NCI-H82 (cell line): ENCODE data around the gene SLC6A8.
"Not testable (repeated sequence)": the region's sequence is repeated elsewhere in the genome, so short reads cannot be mapped to it uniquely, and the experiment has no call there.

Experiments
- DNase-seq: peaks from one replicate; lab custom pipeline; 2025; lab: John Stamatoyannopoulos, UW

Gene SLC6A8

GRCh38 chrX:153672531-153673427, 14.9 kb upstream of the SLC6A8 start:
- no peak for DNase-seq

- DNase-seq: peak; percentile 35
These were observed 14.1 kb upstream of the SLC6A8 start, which contains the start of gene PNCK for GRCh38 chrX:153673428-153674218. PNCK (minus strand) TSS chrX:153673813; CDS start chrX:153673076, 737 bp downstream.

- DNase-seq: no peak
These were observed 13.4 kb upstream of the SLC6A8 start for GRCh38 chrX:153674219-153674851.

GRCh38 chrX:153681175-153681574, 6.6 kb upstream of the SLC6A8 start:
- DNase-seq: no peak

DNA sequence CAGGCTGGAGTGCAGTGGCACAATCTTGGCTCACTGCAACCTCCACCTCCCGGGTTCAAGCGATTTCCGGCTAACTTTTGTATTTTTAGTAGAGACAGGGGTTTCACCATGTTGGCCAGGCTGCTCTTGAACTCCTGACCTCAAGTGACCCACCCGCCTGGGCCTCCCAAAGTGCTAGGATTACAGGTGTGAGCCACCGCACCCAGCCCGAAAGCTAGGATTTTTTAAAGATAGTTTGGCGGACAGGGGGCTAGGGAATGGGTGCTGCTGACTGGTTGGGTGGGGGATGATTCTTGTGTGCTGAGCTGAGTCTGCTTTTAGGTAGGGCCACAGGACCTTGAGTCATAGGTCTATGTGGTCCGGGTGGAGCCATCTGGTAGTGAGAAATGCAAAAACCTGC, 4.2 kb upstream of the SLC6A8 start:
- not testable (repeated sequence) for DNase-seq

GRCh38 chrX:153684467-153685155, 3.1 kb upstream of the SLC6A8 start:
- DNase-seq: peak; percentile 78

- peak; percentile 52 for DNase-seq
These were observed 2.6 kb upstream of the SLC6A8 start for GRCh38 chrX:153685156-153685536.

GRCh38 chrX:153685751-153686696, 1.7 kb upstream of the SLC6A8 start:
- no peak for DNase-seq

DNA sequence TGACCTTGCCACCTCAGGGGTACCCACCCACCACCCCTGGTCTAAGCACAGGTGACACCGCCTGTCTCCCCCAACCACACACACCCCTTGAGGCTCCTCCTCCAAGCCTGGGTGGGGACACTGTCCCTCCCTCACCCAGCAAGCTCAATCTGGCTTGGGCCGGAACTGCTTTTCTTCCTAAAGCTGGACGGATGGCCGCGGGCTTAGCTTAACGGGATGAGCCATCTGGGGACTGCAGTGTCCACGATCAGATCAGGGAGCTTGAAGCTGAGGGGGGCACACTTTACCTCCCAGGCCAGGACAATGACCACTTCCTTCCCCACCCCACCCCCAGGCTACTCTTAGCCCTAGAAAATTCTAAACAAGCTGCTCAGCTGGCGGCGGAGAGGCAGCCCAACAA, 1.0 kb upstream of the SLC6A8 start:
- peak; percentile 88 for DNase-seq

DNA sequence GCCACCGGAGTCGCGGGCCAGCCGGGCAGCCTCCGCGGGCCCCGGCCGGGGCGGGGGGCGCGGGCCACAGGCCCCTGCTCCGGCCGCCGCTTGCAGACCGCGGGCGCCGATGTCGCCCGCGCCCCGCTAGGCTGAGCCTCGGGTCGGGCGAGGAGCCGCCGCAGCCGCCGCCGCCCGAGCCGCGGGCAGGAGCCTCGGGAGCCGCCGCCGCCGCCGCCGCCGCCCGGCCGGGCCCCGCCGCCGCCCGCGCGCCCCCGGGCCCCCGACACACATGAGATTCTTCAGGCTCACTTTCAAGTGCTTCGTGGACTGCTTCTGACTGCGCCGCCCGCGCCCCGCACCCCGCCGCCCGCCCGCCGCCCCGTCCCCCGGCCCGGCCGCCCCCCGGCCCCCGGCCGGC, 345 bp downstream of the SLC6A8 start:
- DNase-seq: no peak

DNA sequence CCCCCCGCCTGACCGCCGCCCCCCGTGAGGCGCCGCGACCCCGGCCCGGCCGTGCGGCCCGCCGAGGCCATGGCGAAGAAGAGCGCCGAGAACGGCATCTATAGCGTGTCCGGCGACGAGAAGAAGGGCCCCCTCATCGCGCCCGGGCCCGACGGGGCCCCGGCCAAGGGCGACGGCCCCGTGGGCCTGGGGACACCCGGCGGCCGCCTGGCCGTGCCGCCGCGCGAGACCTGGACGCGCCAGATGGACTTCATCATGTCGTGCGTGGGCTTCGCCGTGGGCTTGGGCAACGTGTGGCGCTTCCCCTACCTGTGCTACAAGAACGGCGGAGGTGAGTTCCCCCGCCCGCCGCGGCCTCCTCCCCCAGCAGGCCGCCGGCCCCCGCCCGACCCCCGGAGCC, 780 bp downstream of the SLC6A8 start:
- no peak for DNase-seq

DNA sequence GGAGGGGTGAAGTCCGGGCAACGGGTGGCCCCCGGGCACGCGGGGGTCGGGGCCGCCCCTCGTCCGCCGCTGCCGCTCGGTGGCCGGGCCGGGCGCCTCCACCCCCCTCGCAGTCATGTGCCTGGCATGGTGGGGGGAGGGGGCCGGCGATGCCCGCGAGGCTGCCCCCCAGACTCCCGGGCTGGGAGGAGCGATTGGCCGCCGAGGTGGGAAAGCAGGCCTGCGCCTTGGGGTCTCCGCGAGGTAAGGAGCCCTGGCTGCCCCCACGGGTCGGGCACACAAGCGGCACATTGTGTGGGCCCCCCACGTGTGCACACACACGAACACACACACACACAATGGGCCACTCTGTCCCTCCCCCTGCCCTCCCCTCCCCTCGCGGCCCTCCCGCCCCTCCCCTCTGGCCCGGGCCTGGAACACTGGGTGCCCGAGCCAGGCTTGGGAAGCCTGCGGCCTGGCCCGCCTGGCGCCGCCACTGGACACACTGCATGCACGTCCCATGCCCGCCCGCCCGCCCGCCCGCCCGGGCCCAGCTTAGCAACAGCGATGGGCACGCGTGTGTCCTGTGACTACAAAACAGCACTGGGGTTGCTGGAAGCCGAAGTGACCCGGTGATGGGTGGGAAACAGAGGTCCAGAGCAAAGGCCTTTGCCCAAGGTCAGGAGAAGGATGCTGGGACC, 1.3 kb downstream of the SLC6A8 start:
- peak; percentile 44 for DNase-seq

DNA sequence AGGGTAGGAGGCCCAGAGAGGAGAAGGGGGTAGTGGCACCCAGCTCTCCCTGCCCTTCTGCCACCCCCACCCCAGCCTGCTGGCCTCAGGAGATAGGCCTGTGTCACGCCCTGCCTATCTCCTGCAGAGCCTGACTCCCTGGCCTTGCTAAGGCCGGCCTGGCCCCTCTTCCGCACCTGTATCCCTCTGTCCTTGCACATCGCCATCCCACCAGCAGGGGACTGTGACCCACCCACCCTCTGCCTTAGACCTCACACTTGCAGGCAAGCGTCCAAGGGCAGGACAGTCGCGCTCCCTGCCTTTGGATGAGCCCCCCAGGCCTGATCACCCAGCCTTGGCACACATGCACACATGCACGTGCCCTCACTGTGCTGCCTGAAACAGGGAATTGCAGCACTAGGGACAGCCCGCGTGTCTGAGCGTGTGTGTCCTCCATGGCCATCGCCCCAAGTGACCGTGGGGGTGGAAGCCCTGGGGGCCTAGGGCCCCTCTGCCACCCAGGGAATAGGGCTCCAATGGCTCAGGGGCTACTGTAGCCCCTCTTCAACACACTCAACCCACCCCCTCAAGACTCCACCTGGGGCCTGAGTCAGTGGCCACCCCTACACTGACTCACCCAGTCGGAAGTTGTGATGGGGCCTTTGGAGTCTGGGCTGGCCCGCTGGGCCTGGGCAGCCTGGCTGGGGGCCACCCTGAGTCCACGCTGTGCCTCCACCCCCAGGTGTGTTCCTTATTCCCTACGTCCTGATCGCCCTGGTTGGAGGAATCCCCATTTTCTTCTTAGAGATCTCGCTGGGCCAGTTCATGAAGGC, 2.1 kb downstream of the SLC6A8 start:
- DNase-seq: peak; percentile 58

- DNase-seq: no peak
These were observed 2.7 kb downstream of the SLC6A8 start for GRCh38 chrX:153690466-153690865.

- not testable (repeated sequence) for DNase-seq
These were observed 3.5 kb downstream of the SLC6A8 start for GRCh38 chrX:153691032-153691827.

GRCh38 chrX:153692003-153692402, 4.3 kb downstream of the SLC6A8 start:
- DNase-seq: no peak

- no peak for DNase-seq
These were observed 5.0 kb downstream of the SLC6A8 start for GRCh38 chrX:153692611-153693156.
